ENCODE data around the gene RNF144B. TPM values are rescaled to one million over a fixed set of nuclear protein-coding genes. Genes with fewer than 3 reads are reported as not detected.

RNF144B gene
- total RNA-seq, 1 experiment from 2014 or later: 0.20 TPM

GRCh38 chr6:18507561-18507960 is 120.4 kb downstream of the RNF144B start:
- no peak for DNase-seq
- no peak overlapping the region for H3K4me3 ChIP-seq
- H3K36me3 ChIP-seq: no peaks in the 10 kb centered on the region
- no peak overlapping the region for H3K27ac ChIP-seq
- H3K27me3 ChIP-seq: no peaks in the 10 kb centered on the region
- no peaks in the 10 kb centered on the region for H3K9me3 ChIP-seq (replicated peaks)
- H3K4me1 ChIP-seq: no peaks in the 10 kb centered on the region

- no peak for DNase-seq
- Histone ChIP-seq H3K36me3 (no peaks in the 10 kb centered on the region), H3K9me3 (replicated peaks) (no peaks in the 10 kb centered on the region; the same call in 1 of the 2 replicates), H3K4me3 (no peak overlapping the region), H3K4me1 (peaks cover 6% of the 10 kb centered on the region), H3K27ac (no peak overlapping the region), H3K27me3 (no peaks in the 10 kb centered on the region)
Observed at GRCh38 chr6:18509871-18510643, 122.9 kb downstream of the RNF144B start.

- no peak for DNase-seq
- Histone ChIP-seq H3K36me3 (no peaks in the 10 kb centered on the region), H3K4me3 (no peak overlapping the region), H3K27me3 (no peaks in the 10 kb centered on the region), H3K9me3 (replicated peaks) (no peaks in the 10 kb centered on the region; the same call in 1 of the 2 replicates), H3K27ac (no peak overlapping the region), H3K4me1 (peaks cover 12% of the 10 kb centered on the region)
Observed at GRCh38 chr6:18510644-18511033, 123.5 kb downstream of the RNF144B start.

GRCh38 chr6:18511211-18511610 is 124.1 kb downstream of the RNF144B start:
- H3K27ac ChIP-seq: no peak overlapping the region
- peaks cover 15% of the 10 kb centered on the region for H3K4me1 ChIP-seq
- H3K9me3 ChIP-seq (replicated peaks): no peaks in the 10 kb centered on the region; the same call in 1 of the 2 replicates
- no peak for DNase-seq
- H3K4me3 ChIP-seq: no peak overlapping the region
- no peaks in the 10 kb centered on the region for H3K27me3 ChIP-seq
- no peaks in the 10 kb centered on the region for H3K36me3 ChIP-seq

GRCh38 chr6:18513253-18513798 is 126.2 kb downstream of the RNF144B start:
- DNase-seq: no peak
- no peaks in the 10 kb centered on the region for H3K36me3 ChIP-seq
- no peak overlapping the region for H3K4me3 ChIP-seq
- no peaks in the 10 kb centered on the region for H3K27me3 ChIP-seq
- H3K4me1 ChIP-seq: peaks cover 21% of the 10 kb centered on the region
- H3K9me3 ChIP-seq (replicated peaks): no peaks in the 10 kb centered on the region; the same call in 1 of the 2 replicates
- no peak overlapping the region for H3K27ac ChIP-seq

GRCh38 chr6:18514180-18514579 is 127.0 kb downstream of the RNF144B start:
- Histone ChIP-seq H3K27me3 (no peaks in the 10 kb centered on the region), H3K4me1 (peaks cover 21% of the 10 kb centered on the region), H3K9me3 (replicated peaks) (no peaks in the 10 kb centered on the region; the same call in 1 of the 2 replicates), H3K4me3 (no peak overlapping the region), H3K27ac (peak overlapping the region; percentile 97; the same call in 1 of the 2 replicates), H3K36me3 (no peaks in the 10 kb centered on the region)
- no peak for DNase-seq

- Histone ChIP-seq H3K36me3 (no peaks in the 10 kb centered on the region), H3K9me3 (replicated peaks) (no peaks in the 10 kb centered on the region; the same call in 1 of the 2 replicates), H3K4me3 (no peak overlapping the region), H3K27me3 (no peaks in the 10 kb centered on the region), H3K4me1 (peaks cover 21% of the 10 kb centered on the region), H3K27ac (peak overlapping the region; percentile 97)
- DNase-seq: peak; percentile 66 to 79
Observed at GRCh38 chr6:18515767-18516166, 128.6 kb downstream of the RNF144B start.

Other genes starting within 250 kb of the RNF144B start
- 8.1 and 9.6 TPM in 2 replicates for gene TPMT, start 232.3 kb upstream of the RNF144B start, total RNA-seq (2014; rRNA removed; shearing (Covaris generic))
- gene KDM1B, start 231.9 kb upstream of the RNF144B start, total RNA-seq (2014; rRNA removed; shearing (Covaris generic)): 6.9 and 7.2 TPM in 2 replicates
- 129 and 142 TPM in 2 replicates for gene DEK, start 122.8 kb upstream of the RNF144B start, total RNA-seq (2014; rRNA removed; shearing (Covaris generic))